ENCODE results near the gene CALR3. TPM values are rescaled to one million over a fixed set of nuclear protein-coding genes. Genes with fewer than 3 reads are reported as not detected.

CALR3 gene
- total and polyA plus RNA-seq, 10 of the 15 experiments (the other 5 are each of a cell fraction or from before 2014, with no cell fraction given): 0.05 to 0.45 (median 0.12) TPM; not detected in 2

- TF ChIP-seq, protein P1, sequence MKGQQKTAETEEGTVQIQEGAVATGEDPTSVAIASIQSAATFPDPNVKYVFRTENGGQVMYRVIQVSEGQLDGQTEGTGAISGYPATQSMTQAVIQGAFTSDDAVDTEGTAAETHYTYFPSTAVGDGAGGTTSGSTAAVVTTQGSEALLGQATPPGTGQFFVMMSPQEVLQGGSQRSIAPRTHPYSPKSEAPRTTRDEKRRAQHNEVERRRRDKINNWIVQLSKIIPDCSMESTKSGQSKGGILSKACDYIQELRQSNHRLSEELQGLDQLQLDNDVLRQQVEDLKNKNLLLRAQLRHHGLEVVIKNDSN (IDR thresholded peaks at IDR 0.05; ENCODE audit: borderline replicate concordance, extremely low read length, insufficient read depth, low read depth, low read length): peak; percentile 57
- TF ChIP-seq PML (IDR thresholded peaks at IDR 0.05; ENCODE audit: low read length) (0 out of 2 replicates have a peak, but pooled peaks have one; percentile 57), SMAD1 (IDR thresholded peaks at IDR 0.05; ENCODE audit: low read depth, partially characterized antibody) (no peak), CHD1 (IDR thresholded peaks at IDR 0.05; ENCODE audit: low read depth, low read length) (0 out of 2 replicates have a peak, but pooled peaks have one; percentile 70), BCL11A (IDR thresholded peaks at IDR 0.05; ENCODE audit: low read depth, low read length) (no peak; the same call in 1 of the 2 replicates), CEBPB (IDR thresholded peaks at IDR 0.05; ENCODE audit: borderline replicate concordance in 1 of 2, low read depth in 2 of 2, low read length in 2 of 2) (peak in 1 of 2 experiments; percentile 86; a peak in 2 of 4 replicates), NR2C2 (IDR thresholded peaks at IDR 0.05; ENCODE audit: borderline replicate concordance, control insufficient read depth, insufficient read length, low read depth) (no peak), ZBTB40 (IDR thresholded peaks at IDR 0.05; ENCODE audit: borderline replicate concordance) (no peak), FOXK2 (IDR thresholded peaks at IDR 0.05) (no peak), ZNF274 (IDR thresholded peaks at IDR 0.05; ENCODE audit: insufficient read depth, insufficient read length) (no peak), ATF7 (IDR thresholded peaks at IDR 0.05; ENCODE audit: low read depth) (peak; percentile 53), NR2F1 (conservative IDR thresholded peaks at IDR 0.05) (peak; percentile 62; the same call in 1 of the 2 replicates), HDGF (IDR thresholded peaks at IDR 0.05) (no peak), EZH2 (IDR thresholded peaks at IDR 0.05; ENCODE audit: borderline replicate concordance, control insufficient read depth, low read depth, low read length) (no peak), HDAC6 (IDR thresholded peaks at IDR 0.05; ENCODE audit: unreplicated experiment) (no peak), FOXM1 (IDR thresholded peaks at IDR 0.05; ENCODE audit: low read depth, low read length) (0 out of 2 replicates have a peak, but pooled peaks have one; percentile 51), CBFB (IDR thresholded peaks at IDR 0.05; ENCODE audit: low read depth) (no peak), GATAD2B (conservative IDR thresholded peaks at IDR 0.05; ENCODE audit: low read depth) (no peak)
- TF ChIP-seq, protein P2, sequence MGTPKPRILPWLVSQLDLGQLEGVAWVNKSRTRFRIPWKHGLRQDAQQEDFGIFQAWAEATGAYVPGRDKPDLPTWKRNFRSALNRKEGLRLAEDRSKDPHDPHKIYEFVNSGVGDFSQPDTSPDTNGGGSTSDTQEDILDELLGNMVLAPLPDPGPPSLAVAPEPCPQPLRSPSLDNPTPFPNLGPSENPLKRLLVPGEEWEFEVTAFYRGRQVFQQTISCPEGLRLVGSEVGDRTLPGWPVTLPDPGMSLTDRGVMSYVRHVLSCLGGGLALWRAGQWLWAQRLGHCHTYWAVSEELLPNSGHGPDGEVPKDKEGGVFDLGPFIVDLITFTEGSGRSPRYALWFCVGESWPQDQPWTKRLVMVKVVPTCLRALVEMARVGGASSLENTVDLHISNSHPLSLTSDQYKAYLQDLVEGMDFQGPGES (IDR thresholded peaks at IDR 0.05): no peak
- TF ChIP-seq, protein P3, sequence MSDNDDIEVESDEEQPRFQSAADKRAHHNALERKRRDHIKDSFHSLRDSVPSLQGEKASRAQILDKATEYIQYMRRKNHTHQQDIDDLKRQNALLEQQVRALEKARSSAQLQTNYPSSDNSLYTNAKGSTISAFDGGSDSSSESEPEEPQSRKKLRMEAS (IDR thresholded peaks at IDR 0.05; ENCODE audit: low read depth, low read length): peak; percentile 83; the same call in 1 of the 2 replicates
- TF ChIP-seq, protein P4, sequence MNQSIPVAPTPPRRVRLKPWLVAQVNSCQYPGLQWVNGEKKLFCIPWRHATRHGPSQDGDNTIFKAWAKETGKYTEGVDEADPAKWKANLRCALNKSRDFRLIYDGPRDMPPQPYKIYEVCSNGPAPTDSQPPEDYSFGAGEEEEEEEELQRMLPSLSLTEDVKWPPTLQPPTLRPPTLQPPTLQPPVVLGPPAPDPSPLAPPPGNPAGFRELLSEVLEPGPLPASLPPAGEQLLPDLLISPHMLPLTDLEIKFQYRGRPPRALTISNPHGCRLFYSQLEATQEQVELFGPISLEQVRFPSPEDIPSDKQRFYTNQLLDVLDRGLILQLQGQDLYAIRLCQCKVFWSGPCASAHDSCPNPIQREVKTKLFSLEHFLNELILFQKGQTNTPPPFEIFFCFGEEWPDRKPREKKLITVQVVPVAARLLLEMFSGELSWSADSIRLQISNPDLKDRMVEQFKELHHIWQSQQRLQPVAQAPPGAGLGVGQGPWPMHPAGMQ (IDR thresholded peaks at IDR 0.05; ENCODE audit: borderline replicate concordance): no peak
- TF ChIP-seq, protein P5, sequence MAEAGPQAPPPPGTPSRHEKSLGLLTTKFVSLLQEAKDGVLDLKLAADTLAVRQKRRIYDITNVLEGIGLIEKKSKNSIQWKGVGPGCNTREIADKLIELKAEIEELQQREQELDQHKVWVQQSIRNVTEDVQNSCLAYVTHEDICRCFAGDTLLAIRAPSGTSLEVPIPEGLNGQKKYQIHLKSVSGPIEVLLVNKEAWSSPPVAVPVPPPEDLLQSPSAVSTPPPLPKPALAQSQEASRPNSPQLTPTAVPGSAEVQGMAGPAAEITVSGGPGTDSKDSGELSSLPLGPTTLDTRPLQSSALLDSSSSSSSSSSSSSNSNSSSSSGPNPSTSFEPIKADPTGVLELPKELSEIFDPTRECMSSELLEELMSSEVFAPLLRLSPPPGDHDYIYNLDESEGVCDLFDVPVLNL (IDR thresholded peaks at IDR 0.05; ENCODE audit: low read depth, low read length): no peak
These were observed 49.1 kb downstream of the CALR3 start (continued) for GRCh38 chr19:16446724-16447368.

Data from GM12878 (cell line).